ENCODE measurements around the gene SNX13. TPM values are rescaled to one million over a fixed set of nuclear protein-coding genes. Genes with fewer than 3 reads are reported as not detected.
A peak's percentile ranks its signal among the peaks of the same experiment; 100 is the strongest.

SNX13 gene
- total RNA-seq, 6 experiments from 2014 or later: 29.0 to 33.1 (median 30.3) TPM

- peaks cover 28% of the 10 kb centered on the region for H3K36me3 Mint-ChIP-seq (ENCODE audit: low read depth)
- H3K27ac Mint-ChIP-seq: no peak overlapping the region
- peaks cover 40% of the 10 kb centered on the region for H3K4me1 Mint-ChIP-seq (ENCODE audit: low read depth)
- no peak for TF ChIP-seq CTCF (IDR thresholded peaks at IDR 0.05)
- H3K9me3 Mint-ChIP-seq: no peaks in the 10 kb centered on the region
- H3K4me3 Mint-ChIP-seq: no peak overlapping the region
- no peaks in the 10 kb centered on the region for H3K27me3 Mint-ChIP-seq (ENCODE audit: insufficient read depth)
- peak; percentile 3 for DNase-seq
Measured at GRCh38 chr7:17907014-17907413, 33.3 kb downstream of the SNX13 start.

GRCh38 chr7:17903337-17903736, 37.0 kb downstream of the SNX13 start:
- Mint-ChIP-seq H3K9me3 (no peaks in the 10 kb centered on the region), H3K36me3 (ENCODE audit: low read depth) (peaks cover 5% of the 10 kb centered on the region; the same call in 1 of the 2 replicates), H3K27ac (no peak overlapping the region), H3K4me1 (ENCODE audit: low read depth) (peaks cover 16% of the 10 kb centered on the region), H3K4me3 (no peak overlapping the region), H3K27me3 (ENCODE audit: insufficient read depth) (no peaks in the 10 kb centered on the region)
- no peak for DNase-seq
- TF ChIP-seq CTCF (IDR thresholded peaks at IDR 0.05): no peak

GRCh38 chr7:17902599-17902998, 37.7 kb downstream of the SNX13 start:
- no peak for DNase-seq
- H3K27ac Mint-ChIP-seq: no peak overlapping the region
- no peak for TF ChIP-seq CTCF (IDR thresholded peaks at IDR 0.05)
- 0 out of 2 replicates have a peak, but pooled peaks cover under 1% of the 10 kb centered on the region for H3K36me3 Mint-ChIP-seq (ENCODE audit: low read depth)
- H3K4me1 Mint-ChIP-seq (ENCODE audit: low read depth): peaks cover 9% of the 10 kb centered on the region
- no peaks in the 10 kb centered on the region for H3K9me3 Mint-ChIP-seq
- no peak overlapping the region for H3K4me3 Mint-ChIP-seq
- no peaks in the 10 kb centered on the region for H3K27me3 Mint-ChIP-seq (ENCODE audit: insufficient read depth)

GRCh38 chr7:17900464-17900863, 39.8 kb downstream of the SNX13 start:
- Mint-ChIP-seq H3K4me3 (no peak overlapping the region), H3K36me3 (ENCODE audit: low read depth) (no peaks in the 10 kb centered on the region), H3K27me3 (ENCODE audit: insufficient read depth) (no peaks in the 10 kb centered on the region), H3K9me3 (no peaks in the 10 kb centered on the region), H3K4me1 (ENCODE audit: low read depth) (no peaks in the 10 kb centered on the region), H3K27ac (no peak overlapping the region)
- no peak for TF ChIP-seq CTCF (IDR thresholded peaks at IDR 0.05)
- no peak for DNase-seq

GRCh38 chr7:17898111-17898510, 42.2 kb downstream of the SNX13 start:
- no peak overlapping the region for H3K4me3 Mint-ChIP-seq
- H3K27ac Mint-ChIP-seq: no peak overlapping the region
- no peaks in the 10 kb centered on the region for H3K27me3 Mint-ChIP-seq (ENCODE audit: insufficient read depth)
- TF ChIP-seq CTCF (IDR thresholded peaks at IDR 0.05): no peak
- no peaks in the 10 kb centered on the region for H3K9me3 Mint-ChIP-seq
- H3K36me3 Mint-ChIP-seq (ENCODE audit: low read depth): no peaks in the 10 kb centered on the region
- no peak for DNase-seq
- H3K4me1 Mint-ChIP-seq (ENCODE audit: low read depth): no peaks in the 10 kb centered on the region

- Mint-ChIP-seq H3K9me3 (no peaks in the 10 kb centered on the region), H3K4me3 (no peak overlapping the region), H3K36me3 (ENCODE audit: low read depth) (peaks cover 16% of the 10 kb centered on the region), H3K4me1 (ENCODE audit: low read depth) (no peaks in the 10 kb centered on the region), H3K27ac (no peak overlapping the region), H3K27me3 (ENCODE audit: insufficient read depth) (no peaks in the 10 kb centered on the region)
- no peak for TF ChIP-seq CTCF (IDR thresholded peaks at IDR 0.05)
- DNase-seq: no peak
Measured at GRCh38 chr7:17887286-17887685, 53.0 kb downstream of the SNX13 start.

Data from HFFc6 (cell line).